ENCODE data around the gene LMNTD2. TPM values are rescaled to one million over a fixed set of nuclear protein-coding genes. Genes with fewer than 3 reads are reported as not detected.

Gene LMNTD2
- total RNA-seq, 2 donors from 2014 or later = 8.5 to 13.3 TPM

DNA sequence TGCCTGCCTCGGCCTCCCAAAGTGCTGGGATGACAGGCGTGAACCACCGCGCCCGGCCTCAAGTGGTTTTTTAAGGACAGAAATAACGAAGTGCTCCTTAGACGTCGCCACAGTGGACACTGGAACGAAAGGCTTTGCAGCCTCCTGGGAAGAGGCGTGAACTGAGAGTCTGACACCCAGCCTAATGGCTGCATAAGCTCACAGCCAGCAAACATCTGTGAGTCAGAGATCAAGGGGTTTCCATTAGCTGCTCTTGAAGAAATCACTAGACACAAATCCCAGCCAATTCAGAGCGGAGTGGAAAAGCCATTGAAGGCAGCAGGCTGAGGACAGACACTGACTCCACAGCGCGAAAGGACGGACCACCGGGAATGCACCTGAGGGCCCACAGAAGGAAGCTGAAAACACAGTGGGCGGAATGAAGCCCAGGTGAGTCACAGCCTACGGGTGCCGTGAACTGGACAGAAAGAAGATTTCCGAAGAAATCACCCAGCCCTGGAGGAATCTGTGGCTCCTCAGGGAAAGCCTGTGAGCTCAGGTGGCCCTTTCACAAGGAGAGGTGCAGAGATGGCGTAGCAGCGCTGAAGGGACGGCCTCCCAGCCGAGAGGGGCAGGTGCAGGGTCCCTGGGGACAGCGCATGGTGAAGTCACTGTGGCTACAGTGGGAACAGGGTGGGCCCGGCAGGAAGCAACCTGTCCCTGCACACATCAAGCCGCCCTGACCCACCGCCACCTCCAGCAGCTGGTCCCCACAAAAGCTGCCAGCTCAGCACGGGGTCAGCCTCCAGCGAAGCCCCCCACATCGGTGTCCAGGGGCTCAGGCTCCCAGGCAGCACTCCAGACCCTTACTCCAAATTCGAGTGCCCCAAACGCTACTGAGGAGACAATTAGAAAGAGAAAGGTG is 11.6 kb downstream of the LMNTD2 start:
- H3K27me3 Mint-ChIP-seq (ENCODE audit: insufficient read depth) = no peaks in the 10 kb centered on the region
- peak overlapping the region; percentile 89 for H3K27ac Mint-ChIP-seq
- H3K9ac ChIP-seq (ENCODE audit: extremely low read depth, low read length, poor library complexity, severe bottlenecking) = no peak overlapping the region
- no peak overlapping the region for H3K4me3 Mint-ChIP-seq
- no peak overlapping the region for H3K4me3 ChIP-seq (ENCODE audit: low read length)
- H3K36me3 Mint-ChIP-seq (ENCODE audit: low read depth) = peaks cover 8% of the 10 kb centered on the region
- no peaks in the 10 kb centered on the region for H3K36me3 ChIP-seq (ENCODE audit: control insufficient read depth, insufficient read depth, low read length)
- no peaks in the 10 kb centered on the region for H3K9me3 ChIP-seq (ENCODE audit: control insufficient read depth, low read length)
- no peak overlapping the region for H3K27ac ChIP-seq (ENCODE audit: low read depth, low read length)
- peaks cover 7% of the 10 kb centered on the region for H3K4me1 Mint-ChIP-seq
- peaks cover 4% of the 10 kb centered on the region for H3K9me3 Mint-ChIP-seq
- 88 to 90% methylated on average over 26 to 32 of the region's 32 CpGs for WGBS, 2 experiments (ENCODE audit: insufficient coverage in 1 of 2, insufficient read length in 1 of 2)
- TF ChIP-seq, protein P1, sequence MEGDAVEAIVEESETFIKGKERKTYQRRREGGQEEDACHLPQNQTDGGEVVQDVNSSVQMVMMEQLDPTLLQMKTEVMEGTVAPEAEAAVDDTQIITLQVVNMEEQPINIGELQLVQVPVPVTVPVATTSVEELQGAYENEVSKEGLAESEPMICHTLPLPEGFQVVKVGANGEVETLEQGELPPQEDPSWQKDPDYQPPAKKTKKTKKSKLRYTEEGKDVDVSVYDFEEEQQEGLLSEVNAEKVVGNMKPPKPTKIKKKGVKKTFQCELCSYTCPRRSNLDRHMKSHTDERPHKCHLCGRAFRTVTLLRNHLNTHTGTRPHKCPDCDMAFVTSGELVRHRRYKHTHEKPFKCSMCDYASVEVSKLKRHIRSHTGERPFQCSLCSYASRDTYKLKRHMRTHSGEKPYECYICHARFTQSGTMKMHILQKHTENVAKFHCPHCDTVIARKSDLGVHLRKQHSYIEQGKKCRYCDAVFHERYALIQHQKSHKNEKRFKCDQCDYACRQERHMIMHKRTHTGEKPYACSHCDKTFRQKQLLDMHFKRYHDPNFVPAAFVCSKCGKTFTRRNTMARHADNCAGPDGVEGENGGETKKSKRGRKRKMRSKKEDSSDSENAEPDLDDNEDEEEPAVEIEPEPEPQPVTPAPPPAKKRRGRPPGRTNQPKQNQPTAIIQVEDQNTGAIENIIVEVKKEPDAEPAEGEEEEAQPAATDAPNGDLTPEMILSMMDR (conservative IDR thresholded peaks at IDR 0.05) = no peak
- peaks cover 5% of the 10 kb centered on the region for H3K4me1 ChIP-seq (ENCODE audit: control insufficient read depth, insufficient read depth, low read length)
- DNase-seq = peak; percentile 74
- no peaks in the 10 kb centered on the region for H3K27me3 ChIP-seq (ENCODE audit: control insufficient read depth, insufficient read depth, low read length, poor library complexity, severe bottlenecking)

DNA sequence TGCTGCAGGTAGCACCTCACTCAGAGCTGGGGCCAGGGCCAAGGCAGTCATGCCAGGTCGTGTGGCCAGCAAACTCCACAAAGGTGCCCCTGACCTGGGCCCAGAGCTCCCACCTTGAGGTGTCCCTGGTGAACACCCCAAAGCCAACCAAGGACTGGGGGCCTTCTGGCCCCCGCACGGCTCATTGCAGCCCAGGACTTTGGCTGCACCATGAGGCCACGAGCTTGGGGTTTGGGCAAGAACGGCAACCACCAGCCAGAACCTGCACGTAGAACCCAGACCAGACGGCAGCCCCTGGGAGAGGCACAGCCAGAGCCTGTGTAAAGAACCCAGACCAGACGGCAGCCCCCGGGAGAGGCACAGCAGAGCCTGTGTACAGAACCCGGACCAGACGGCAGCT is 15.4 kb downstream of the LMNTD2 start:
- H3K4me3 ChIP-seq (ENCODE audit: low read length) = no peak overlapping the region
- no peak for DNase-seq
- TF ChIP-seq, protein P1 (conservative IDR thresholded peaks at IDR 0.05) = no peak
- H3K27me3 Mint-ChIP-seq (ENCODE audit: insufficient read depth) = no peaks in the 10 kb centered on the region
- no peak overlapping the region for H3K27ac Mint-ChIP-seq
- H3K36me3 ChIP-seq (ENCODE audit: control insufficient read depth, insufficient read depth, low read length) = no peaks in the 10 kb centered on the region
- peaks cover 5% of the 10 kb centered on the region for H3K4me1 ChIP-seq (ENCODE audit: control insufficient read depth, insufficient read depth, low read length)
- H3K9ac ChIP-seq (ENCODE audit: extremely low read depth, low read length, poor library complexity, severe bottlenecking) = no peak overlapping the region
- no peaks in the 10 kb centered on the region for H3K27me3 ChIP-seq (ENCODE audit: control insufficient read depth, insufficient read depth, low read length, poor library complexity, severe bottlenecking)
- H3K36me3 Mint-ChIP-seq (ENCODE audit: low read depth) = peaks cover 12% of the 10 kb centered on the region
- no peak overlapping the region for H3K27ac ChIP-seq (ENCODE audit: low read depth, low read length)
- no peaks in the 10 kb centered on the region for H3K9me3 ChIP-seq (ENCODE audit: control insufficient read depth, low read length)
- peaks cover 5% of the 10 kb centered on the region for H3K9me3 Mint-ChIP-seq
- WGBS, 2 experiments (ENCODE audit: insufficient coverage in 1 of 2, insufficient read length in 1 of 2) = 89 to 92% methylated on average over 10 to 11 of the region's 11 CpGs
- peaks cover 8% of the 10 kb centered on the region for H3K4me1 Mint-ChIP-seq
- H3K4me3 Mint-ChIP-seq = no peak overlapping the region

- Histone ChIP-seq H3K9me3 (ENCODE audit: control insufficient read depth, low read length) (no peaks in the 10 kb centered on the region), H3K36me3 (ENCODE audit: control insufficient read depth, insufficient read depth, low read length) (no peaks in the 10 kb centered on the region), H3K27ac (ENCODE audit: low read depth, low read length) (no peak overlapping the region), H3K4me3 (ENCODE audit: low read length) (no peak overlapping the region), H3K9ac (ENCODE audit: extremely low read depth, low read length, poor library complexity, severe bottlenecking) (no peak overlapping the region), H3K27me3 (ENCODE audit: control insufficient read depth, insufficient read depth, low read length, poor library complexity, severe bottlenecking) (no peaks in the 10 kb centered on the region), H3K4me1 (ENCODE audit: control insufficient read depth, insufficient read depth, low read length) (peaks cover 5% of the 10 kb centered on the region)
- H3K27ac Mint-ChIP-seq = no peak overlapping the region
- H3K4me1 Mint-ChIP-seq = peaks cover 8% of the 10 kb centered on the region
- peaks cover 12% of the 10 kb centered on the region for H3K36me3 Mint-ChIP-seq (ENCODE audit: low read depth)
- H3K27me3 Mint-ChIP-seq (ENCODE audit: insufficient read depth) = no peaks in the 10 kb centered on the region
- TF ChIP-seq, protein P1 (conservative IDR thresholded peaks at IDR 0.05) = no peak
- 79 to 89% methylated on average over 4 to 5 of the region's 5 CpGs for WGBS, 2 experiments (ENCODE audit: insufficient coverage in 1 of 2, insufficient read length in 1 of 2)
- DNase-seq = no peak
- H3K4me3 Mint-ChIP-seq = no peak overlapping the region
- peaks cover 5% of the 10 kb centered on the region for H3K9me3 Mint-ChIP-seq
These were observed 15.7 kb downstream of the LMNTD2 start for GRCh38 chr11:544817-545166.

Data from endodermal cell (in vitro differentiated cells).